Chondrocyte (in vitro differentiated cells): Measurements from ENCODE around the gene FAM186B. TPM values are rescaled to one million over a fixed set of nuclear protein-coding genes. Genes with fewer than 3 reads are reported as not detected.

Source experiments
- DNase-seq: peaks from one replicate; pipeline ENCODE4 v3.0.0; 2021; ENCODE audit warnings: mixed read lengths, low spot score
- H3K27ac Mint-ChIP-seq: one replicate; pipeline ENCODE4 v1.8.0; 2021; ENCODE audit warnings: mild to moderate bottlenecking, moderate library complexity, mixed read lengths; ENCODE audit not compliant: unreplicated experiment
- H3K27me3 Mint-ChIP-seq: 2 replicates; pipeline ENCODE4 v1.8.0; 2021; ENCODE audit warnings: low read depth, mixed read lengths
- H3K36me3 Mint-ChIP-seq: 2 replicates; pipeline ENCODE4 v1.8.0; 2021; ENCODE audit warnings: low read depth, mixed read lengths
- H3K4me1 Mint-ChIP-seq: 2 replicates; pipeline ENCODE4 v1.8.0; 2021; ENCODE audit warnings: low read depth, mild to moderate bottlenecking, mixed read lengths
- H3K4me3 Mint-ChIP-seq: one replicate; pipeline ENCODE4 v1.8.0; 2021; ENCODE audit warnings: mild to moderate bottlenecking, moderate library complexity, mixed read lengths; ENCODE audit not compliant: unreplicated experiment
- H3K9me3 Mint-ChIP-seq: 2 replicates; pipeline ENCODE4 v1.8.0; 2021; ENCODE audit warnings: low read depth, mixed read lengths
- CTCF ChIP-seq: fragments of 200-600 bp; sonication (generic); IDR thresholded peaks from 2 replicates; pipeline ENCODE4 v1.5.0; 2021; ENCODE audit warnings: antibody characterized with exemption, mild to moderate bottlenecking, moderate library complexity
- total RNA-seq: library from RNA; stranded (reverse); gene quantifications from 3 replicates; pipeline ENCODE4 v1.2.1, GENCODE V29; 2021

Gene FAM186B
- total RNA-seq, 1 donor from 2014 or later = 0.27 TPM

- TF ChIP-seq CTCF = no peak
- H3K4me1 Mint-ChIP-seq = peaks cover 20% of the 10 kb centered on the region
- no peaks in the 10 kb centered on the region for H3K27me3 Mint-ChIP-seq
- H3K36me3 Mint-ChIP-seq = no peaks in the 10 kb centered on the region
- no peak overlapping the region for H3K27ac Mint-ChIP-seq
- H3K9me3 Mint-ChIP-seq = no peaks in the 10 kb centered on the region
- H3K4me3 Mint-ChIP-seq = no peak overlapping the region
- DNase-seq = no peak
Observed at GRCh38 chr12:49626836-49627235, 21.4 kb upstream of the FAM186B start.

DNA sequence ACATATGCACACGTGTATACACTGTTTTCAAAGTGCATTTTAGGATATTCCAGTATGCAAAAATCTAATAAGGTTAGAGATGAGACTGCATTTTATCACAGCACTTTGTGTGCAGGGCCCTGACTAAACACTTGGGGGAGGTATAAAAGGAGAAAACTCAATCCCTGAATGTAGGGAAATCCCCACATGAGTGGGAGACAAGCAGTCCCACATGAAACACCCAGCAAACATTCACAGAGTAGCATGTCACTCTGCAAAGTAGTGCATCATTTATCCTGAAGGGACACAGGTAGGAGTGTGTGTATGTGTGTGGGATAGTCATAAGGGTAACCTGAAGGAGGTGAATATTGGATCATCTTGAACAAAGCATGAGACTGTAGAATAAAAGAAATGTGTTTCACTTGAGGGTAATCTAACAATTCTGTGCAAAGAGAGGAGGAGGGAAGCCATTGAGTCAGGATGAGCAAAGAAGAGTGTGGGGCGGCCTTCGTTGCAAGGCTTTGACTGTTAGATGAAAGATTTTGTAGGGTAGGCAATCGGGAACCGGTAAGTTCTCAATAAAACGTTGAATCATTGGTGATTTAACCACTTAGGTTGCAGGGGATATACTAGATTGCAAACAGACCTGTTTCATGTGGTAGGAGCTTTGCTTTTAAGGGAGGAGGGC, 20.9 kb upstream of the FAM186B start:
- Mint-ChIP-seq H3K27me3 (no peaks in the 10 kb centered on the region), H3K9me3 (no peaks in the 10 kb centered on the region), H3K36me3 (no peaks in the 10 kb centered on the region), H3K4me1 (peaks cover 23% of the 10 kb centered on the region), H3K4me3 (no peak overlapping the region), H3K27ac (no peak overlapping the region)
- no peak for DNase-seq
- TF ChIP-seq CTCF = peak; percentile 34

DNA sequence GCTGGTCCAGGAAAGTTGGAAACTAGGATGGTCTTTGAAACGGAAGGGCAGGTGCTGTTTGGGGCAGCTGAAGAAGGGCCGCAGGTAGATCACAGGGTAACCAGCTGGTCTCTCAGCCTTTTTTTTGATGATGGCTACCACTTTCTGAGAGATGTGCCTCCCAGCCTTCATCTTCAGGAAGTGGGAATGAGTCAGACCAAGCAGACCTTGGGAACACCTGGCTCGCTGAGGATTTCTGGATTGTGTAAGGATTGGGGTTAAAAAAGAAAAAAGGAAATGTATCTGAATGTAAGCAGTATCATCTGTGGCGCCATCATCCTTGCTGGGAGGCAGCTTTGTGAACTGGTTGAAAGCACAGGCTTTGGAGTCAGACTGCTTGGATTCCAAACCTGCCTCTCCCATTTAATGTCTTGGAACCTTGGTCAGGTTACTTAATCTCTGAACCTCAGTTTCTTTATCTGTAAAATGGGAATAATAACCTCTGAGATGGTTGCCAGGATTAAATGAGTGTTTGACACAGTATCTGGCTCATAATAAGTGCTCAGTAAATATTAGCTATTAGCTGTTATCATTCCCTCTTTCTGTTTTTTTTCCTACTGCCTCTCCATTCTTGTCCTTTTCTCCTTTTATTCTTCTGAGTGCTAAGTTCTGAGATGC, 19.6 kb upstream of the FAM186B start:
- H3K27ac Mint-ChIP-seq = no peak overlapping the region
- DNase-seq = no peak
- H3K4me1 Mint-ChIP-seq = peaks cover 29% of the 10 kb centered on the region
- H3K4me3 Mint-ChIP-seq = no peak overlapping the region
- no peak for TF ChIP-seq CTCF
- no peaks in the 10 kb centered on the region for H3K9me3 Mint-ChIP-seq
- no peaks in the 10 kb centered on the region for H3K27me3 Mint-ChIP-seq
- H3K36me3 Mint-ChIP-seq = no peaks in the 10 kb centered on the region

DNA sequence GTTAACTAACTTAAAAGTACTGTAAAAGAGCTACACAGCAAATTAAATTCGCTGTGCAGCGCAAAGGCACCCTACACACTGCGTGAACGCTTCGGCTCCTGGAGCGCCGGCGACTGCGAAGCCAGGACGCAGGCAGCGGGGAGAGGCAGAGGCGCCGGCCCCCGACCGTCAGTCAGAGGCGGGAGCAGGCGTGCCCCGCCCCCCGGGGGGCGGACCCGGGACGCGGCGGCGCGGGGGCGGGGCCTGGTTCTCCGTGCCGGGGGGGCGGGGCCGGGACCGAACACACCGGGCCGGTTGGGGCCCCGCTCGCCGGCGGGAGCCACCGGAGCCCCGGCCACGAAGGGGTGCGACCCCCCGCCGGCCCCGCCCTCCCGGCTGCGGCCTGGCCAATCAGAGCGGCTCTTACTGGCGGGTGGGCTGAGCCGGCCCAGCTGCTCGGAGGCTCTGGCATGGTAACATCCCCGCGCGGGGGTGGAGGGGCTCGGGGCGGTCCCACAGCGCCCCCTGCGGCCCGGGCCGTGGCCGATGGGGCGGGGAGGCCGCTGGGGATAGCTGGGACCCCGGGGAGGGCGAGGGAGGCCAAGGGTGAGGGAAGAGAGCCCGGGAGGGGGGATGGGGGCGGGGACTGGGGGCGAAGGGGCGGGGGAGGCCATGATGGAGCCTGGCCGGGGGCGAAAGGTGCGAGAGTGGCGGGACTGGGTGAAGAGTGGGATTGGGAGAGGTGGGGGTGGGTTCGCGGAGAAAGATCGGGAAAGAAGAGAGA, 17.9 kb upstream of the FAM186B start, which contains the start of gene PRPF40B:
PRPF40B (plus strand) TSS at position 420 of the 763 bp plus-strand sequence; CDS start at position 450, 30 bp downstream.
- no peak for DNase-seq
- H3K9me3 Mint-ChIP-seq = no peaks in the 10 kb centered on the region
- peak within 1 kb of the TSS; percentile 93 for H3K27ac Mint-ChIP-seq
- peaks cover 1% of the 10 kb centered on the region for H3K27me3 Mint-ChIP-seq
- peaks cover 29% of the 10 kb centered on the region for H3K4me1 Mint-ChIP-seq
- TF ChIP-seq CTCF = peak; percentile 78
- peak within 1 kb of the TSS; percentile 84 for H3K4me3 Mint-ChIP-seq
- no peaks in the 10 kb centered on the region for H3K36me3 Mint-ChIP-seq

DNA sequence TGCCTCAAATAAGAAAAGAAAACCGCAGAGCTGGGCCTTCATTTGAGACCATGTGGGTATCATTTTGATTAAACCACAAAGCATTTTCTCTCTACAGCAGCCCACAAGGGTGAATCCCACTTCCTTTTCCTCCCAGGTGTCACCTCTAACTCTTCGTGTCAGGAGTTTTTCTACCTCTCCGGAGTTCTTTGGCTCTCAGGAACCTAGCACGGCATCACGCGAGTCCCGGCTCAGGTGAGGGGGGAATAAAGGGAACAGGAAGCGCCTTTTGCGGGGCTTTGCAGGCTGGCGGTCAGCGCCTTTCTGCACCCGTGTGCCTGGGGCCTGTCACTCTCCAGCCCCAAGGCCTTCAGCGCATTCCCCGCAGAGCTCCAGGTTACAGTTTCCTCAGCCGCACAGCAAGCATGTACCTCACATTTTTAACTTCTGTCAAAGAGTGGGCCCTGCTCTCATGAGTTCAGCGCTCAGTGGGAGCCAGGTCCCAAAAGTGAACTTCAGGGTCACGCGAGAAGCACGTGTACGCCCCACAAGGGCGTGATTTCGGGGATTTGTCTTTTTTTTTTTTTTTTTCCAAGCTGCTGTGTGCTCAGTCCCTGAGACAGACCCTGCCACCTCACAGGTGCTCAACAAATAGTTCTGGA, 17.2 kb upstream of the FAM186B start:
- Mint-ChIP-seq H3K9me3 (no peaks in the 10 kb centered on the region), H3K27ac (peak overlapping the region; percentile 93), H3K27me3 (peaks cover 1% of the 10 kb centered on the region), H3K4me1 (peaks cover 29% of the 10 kb centered on the region), H3K4me3 (peak overlapping the region; percentile 84), H3K36me3 (no peaks in the 10 kb centered on the region)
- DNase-seq = no peak
- TF ChIP-seq CTCF = no peak
